ENCODE measurements around the gene ZNF296.

The ZNF296 gene

DNA sequence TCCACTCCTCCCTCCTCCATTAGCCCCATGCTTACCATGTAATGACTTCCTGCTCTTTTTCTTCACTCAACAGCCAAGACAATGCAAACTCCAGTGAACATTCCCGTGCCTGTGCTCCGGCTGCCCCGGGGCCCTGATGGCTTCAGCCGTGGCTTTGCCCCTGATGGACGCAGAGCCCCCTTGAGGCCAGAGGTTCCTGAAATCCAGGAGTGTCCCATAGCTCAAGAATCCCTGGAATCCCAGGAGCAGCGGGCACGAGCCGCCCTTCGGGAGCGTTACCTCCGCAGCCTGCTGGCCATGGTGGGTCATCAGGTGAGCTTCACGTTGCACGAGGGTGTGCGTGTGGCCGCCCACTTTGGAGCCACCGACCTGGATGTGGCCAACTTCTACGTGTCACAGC is 13.8 kb upstream of the ZNF296 start:
- no peaks in the 10 kb centered on the region for H3K9me3 ChIP-seq (ENCODE audit: low read length)
- peaks cover 23% of the 10 kb centered on the region for H3K4me1 ChIP-seq (ENCODE audit: insufficient read depth, low read length)
- H3K27me3 ChIP-seq (ENCODE audit: insufficient read depth, low read length) = no peaks in the 10 kb centered on the region
- no peak overlapping the region for H3K4me3 ChIP-seq (ENCODE audit: low read length)
- no peak overlapping the region for H2AFZ ChIP-seq (ENCODE audit: low read depth, low read length)
- peaks cover 27% of the 10 kb centered on the region for H3K36me3 ChIP-seq (ENCODE audit: insufficient read depth, low read length)

GRCh38 chr19:45087531-45087930 is 11.3 kb upstream of the ZNF296 start:
- Histone ChIP-seq H3K4me1 (ENCODE audit: insufficient read depth, low read length) (peaks cover 8% of the 10 kb centered on the region), H3K27me3 (ENCODE audit: insufficient read depth, low read length) (no peaks in the 10 kb centered on the region), H2AFZ (ENCODE audit: low read depth, low read length) (no peak overlapping the region)

GRCh38 chr19:45086480-45086879 is 10.2 kb upstream of the ZNF296 start:
- Histone ChIP-seq H3K4me1 (ENCODE audit: insufficient read depth, low read length) (peaks cover 8% of the 10 kb centered on the region), H3K4me3 (ENCODE audit: low read length) (no peak overlapping the region), H3K36me3 (ENCODE audit: insufficient read depth, low read length) (peaks cover 36% of the 10 kb centered on the region), H3K27me3 (ENCODE audit: insufficient read depth, low read length) (no peaks in the 10 kb centered on the region), H2AFZ (ENCODE audit: low read depth, low read length) (no peak overlapping the region), H3K9me3 (ENCODE audit: low read length) (no peaks in the 10 kb centered on the region)

More at GRCh38 chr19:45087531-45087930, 11.3 kb upstream of the ZNF296 start:
- Histone ChIP-seq H3K36me3 (ENCODE audit: insufficient read depth, low read length) (peaks cover 28% of the 10 kb centered on the region), H3K9me3 (ENCODE audit: low read length) (no peaks in the 10 kb centered on the region), H3K4me3 (ENCODE audit: low read length) (no peak overlapping the region)

DNA sequence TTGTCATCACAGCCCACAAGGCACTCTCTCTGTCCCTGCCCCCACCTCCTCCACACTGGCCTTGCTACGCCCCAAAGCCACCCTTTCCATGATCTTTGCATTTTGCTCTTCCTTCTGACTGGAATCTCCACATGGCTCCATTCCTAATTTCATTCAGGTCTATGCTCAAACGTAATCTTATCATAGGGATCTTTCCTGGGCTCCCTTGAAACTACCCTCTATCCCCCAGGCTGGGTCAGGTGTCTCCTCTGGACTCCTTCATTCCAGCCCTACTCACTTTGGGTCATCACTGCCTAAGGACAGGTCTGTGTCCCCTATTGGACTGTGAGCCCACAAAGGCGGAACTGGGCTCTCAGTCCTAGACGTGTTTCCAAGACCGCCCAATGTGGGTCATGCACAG is 5.9 kb upstream of the ZNF296 start:
- Histone ChIP-seq H3K9me3 (ENCODE audit: low read length) (no peaks in the 10 kb centered on the region), H3K4me3 (ENCODE audit: low read length) (no peak overlapping the region), H2AFZ (ENCODE audit: low read depth, low read length) (no peak overlapping the region), H3K4me1 (ENCODE audit: insufficient read depth, low read length) (peaks cover 22% of the 10 kb centered on the region), H3K36me3 (ENCODE audit: insufficient read depth, low read length) (peaks cover 20% of the 10 kb centered on the region), H3K27me3 (ENCODE audit: insufficient read depth, low read length) (no peaks in the 10 kb centered on the region)

GRCh38 chr19:45079911-45080370 is 3.7 kb upstream of the ZNF296 start:
- Histone ChIP-seq H3K36me3 (ENCODE audit: insufficient read depth, low read length) (peaks cover 9% of the 10 kb centered on the region), H3K27me3 (ENCODE audit: insufficient read depth, low read length) (peaks cover 4% of the 10 kb centered on the region)

GRCh38 chr19:45079063-45079910 is 3.0 kb upstream of the ZNF296 start, which contains the start of gene GEMIN7:
Gene GEMIN7 (plus strand): TSS chr19:45079260. CDS start chr19:45090115, 10,855 bp downstream.
- Histone ChIP-seq H3K27me3 (ENCODE audit: insufficient read depth, low read length) (peaks cover 4% of the 10 kb centered on the region), H2AFZ (ENCODE audit: low read depth, low read length) (peak within 1 kb of the TSS; percentile 91), H3K36me3 (ENCODE audit: insufficient read depth, low read length) (peaks cover 8% of the 10 kb centered on the region), H3K9me3 (ENCODE audit: low read length) (no peaks in the 10 kb centered on the region), H3K4me1 (ENCODE audit: insufficient read depth, low read length) (peaks cover 22% of the 10 kb centered on the region), H3K4me3 (ENCODE audit: low read length) (peak within 1 kb of the TSS; percentile 99)

More at GRCh38 chr19:45079911-45080370, 3.7 kb upstream of the ZNF296 start:
- Histone ChIP-seq H3K4me1 (ENCODE audit: insufficient read depth, low read length) (peaks cover 22% of the 10 kb centered on the region), H3K9me3 (ENCODE audit: low read length) (no peaks in the 10 kb centered on the region), H3K4me3 (ENCODE audit: low read length) (peak overlapping the region; percentile 99), H2AFZ (ENCODE audit: low read depth, low read length) (peak overlapping the region; percentile 91)

DNA sequence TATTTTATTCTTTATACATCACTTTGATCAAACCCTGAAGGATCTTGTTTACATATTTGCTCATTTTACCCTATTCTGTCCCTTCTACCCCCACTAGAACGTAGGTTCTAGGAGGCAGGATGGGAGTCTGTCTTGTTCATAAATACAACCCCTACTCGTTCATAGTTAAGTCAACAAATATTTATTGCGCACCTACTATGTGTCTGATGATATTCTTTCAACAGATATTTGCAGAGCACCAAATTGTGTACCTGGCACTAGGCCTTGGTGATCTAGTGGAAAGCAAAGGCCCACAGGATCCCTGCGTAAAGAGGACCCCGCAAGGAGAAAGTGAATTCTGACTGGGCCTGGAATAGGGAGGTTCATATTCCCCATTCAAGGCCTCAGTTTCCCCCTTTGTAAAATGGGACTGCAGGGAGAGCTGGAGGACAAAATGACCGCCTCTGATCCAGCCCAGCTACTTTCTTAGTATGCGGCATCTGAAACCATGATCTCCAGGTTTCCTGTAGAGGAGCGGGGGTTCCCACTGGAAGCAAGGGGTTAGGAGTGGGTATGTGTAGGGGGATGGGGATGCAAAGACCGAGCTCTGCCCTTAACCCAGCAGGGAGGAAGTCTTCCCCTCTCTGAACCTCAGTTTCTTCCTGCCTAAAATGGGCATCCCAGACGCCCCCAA is 2.2 kb upstream of the ZNF296 start:
- H2AFZ ChIP-seq (ENCODE audit: low read depth, low read length) = peak overlapping the region; percentile 91
- H3K27me3 ChIP-seq (ENCODE audit: insufficient read depth, low read length) = peaks cover 4% of the 10 kb centered on the region

GRCh38 chr19:45076851-45077730 is 813 bp upstream of the ZNF296 start:
- Histone ChIP-seq H3K4me3 (ENCODE audit: low read length) (no peak overlapping the region), H3K36me3 (ENCODE audit: insufficient read depth, low read length) (peaks cover 4% of the 10 kb centered on the region), H3K4me1 (ENCODE audit: insufficient read depth, low read length) (peaks cover 22% of the 10 kb centered on the region), H3K9me3 (ENCODE audit: low read length) (no peaks in the 10 kb centered on the region), H2AFZ (ENCODE audit: low read depth, low read length) (no peak overlapping the region), H3K27me3 (ENCODE audit: insufficient read depth, low read length) (peaks cover 4% of the 10 kb centered on the region)

More for the DNA sequence above, 2.2 kb upstream of the ZNF296 start:
- Histone ChIP-seq H3K4me3 (ENCODE audit: low read length) (peak overlapping the region; percentile 99), H3K9me3 (ENCODE audit: low read length) (no peaks in the 10 kb centered on the region), H3K4me1 (ENCODE audit: insufficient read depth, low read length) (peaks cover 22% of the 10 kb centered on the region), H3K36me3 (ENCODE audit: insufficient read depth, low read length) (peaks cover 8% of the 10 kb centered on the region)

DNA sequence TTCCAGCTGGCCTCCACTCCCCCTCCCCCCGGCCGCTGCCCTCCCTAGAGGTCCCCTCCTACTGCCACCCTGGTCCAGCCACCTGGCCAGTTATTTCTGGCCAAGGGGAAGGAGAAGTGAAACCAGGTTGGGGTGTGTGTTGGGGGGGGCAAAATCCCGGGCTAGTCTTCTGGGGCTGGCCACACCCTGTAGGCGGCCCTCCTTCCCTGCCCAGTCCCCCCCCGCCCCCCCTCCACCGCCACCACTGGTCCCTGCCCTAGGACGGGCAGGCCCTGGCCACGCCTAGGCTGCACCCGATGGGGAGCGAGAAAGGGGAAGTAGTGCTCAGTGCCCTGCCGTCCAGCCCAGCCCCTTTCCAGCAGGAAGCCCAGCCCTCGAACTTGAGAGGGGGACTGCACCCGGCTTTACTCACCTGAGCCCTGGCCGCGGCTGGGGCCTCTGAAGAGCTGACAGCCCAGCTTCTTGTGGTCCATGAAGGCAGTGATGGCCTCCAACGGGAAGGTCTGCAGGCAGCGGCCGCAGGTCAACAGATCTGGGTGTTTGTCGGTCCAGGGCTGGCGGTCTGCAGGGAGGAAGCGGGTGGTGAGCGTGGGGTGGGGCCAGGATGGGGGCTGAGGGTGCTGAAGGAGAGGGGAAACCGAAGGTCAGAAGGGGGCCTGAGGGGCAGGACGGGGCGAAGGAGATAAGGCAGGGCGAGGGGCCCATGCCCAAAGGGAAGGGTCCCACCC is 813 bp downstream of the ZNF296 start:
- H2AFZ ChIP-seq (ENCODE audit: low read depth, low read length) = no peak overlapping the region
- peaks cover 4% of the 10 kb centered on the region for H3K27me3 ChIP-seq (ENCODE audit: insufficient read depth, low read length)
- H3K9me3 ChIP-seq (ENCODE audit: low read length) = no peaks in the 10 kb centered on the region
- no peak overlapping the region for H3K4me3 ChIP-seq (ENCODE audit: low read length)
- peaks cover 16% of the 10 kb centered on the region for H3K4me1 ChIP-seq (ENCODE audit: insufficient read depth, low read length)
- peaks cover 11% of the 10 kb centered on the region for H3K36me3 ChIP-seq (ENCODE audit: insufficient read depth, low read length)

DNA sequence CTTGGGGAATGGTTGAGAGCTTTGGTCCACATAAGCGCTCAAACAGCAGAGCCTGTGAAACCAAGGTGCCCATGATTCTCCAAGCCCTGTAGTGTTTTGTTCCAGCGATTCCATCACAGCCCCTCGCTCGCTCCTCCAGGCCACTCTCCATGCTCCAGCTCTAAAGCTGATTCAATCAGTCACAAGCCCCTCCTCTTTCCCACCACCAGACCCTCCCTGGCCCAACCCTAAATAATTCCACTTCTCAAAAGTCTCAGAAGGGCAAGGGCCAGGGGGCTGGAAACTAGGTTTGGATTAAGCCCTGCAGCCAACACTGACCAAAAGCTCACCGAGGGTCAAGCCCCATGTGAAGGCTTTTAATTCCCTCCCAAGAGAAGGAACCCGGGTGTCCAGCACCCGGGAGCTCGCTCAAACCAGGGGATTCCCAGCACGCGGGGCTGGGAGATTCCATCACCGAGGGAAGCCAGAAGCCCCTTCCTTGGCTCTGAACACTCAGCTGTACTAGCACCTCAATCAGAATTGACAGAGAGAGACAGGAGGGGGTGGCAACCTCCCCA is 1.5 kb downstream of the ZNF296 start:
- Histone ChIP-seq H3K4me3 (ENCODE audit: low read length) (no peak overlapping the region), H3K4me1 (ENCODE audit: insufficient read depth, low read length) (peaks cover 10% of the 10 kb centered on the region)

DNA sequence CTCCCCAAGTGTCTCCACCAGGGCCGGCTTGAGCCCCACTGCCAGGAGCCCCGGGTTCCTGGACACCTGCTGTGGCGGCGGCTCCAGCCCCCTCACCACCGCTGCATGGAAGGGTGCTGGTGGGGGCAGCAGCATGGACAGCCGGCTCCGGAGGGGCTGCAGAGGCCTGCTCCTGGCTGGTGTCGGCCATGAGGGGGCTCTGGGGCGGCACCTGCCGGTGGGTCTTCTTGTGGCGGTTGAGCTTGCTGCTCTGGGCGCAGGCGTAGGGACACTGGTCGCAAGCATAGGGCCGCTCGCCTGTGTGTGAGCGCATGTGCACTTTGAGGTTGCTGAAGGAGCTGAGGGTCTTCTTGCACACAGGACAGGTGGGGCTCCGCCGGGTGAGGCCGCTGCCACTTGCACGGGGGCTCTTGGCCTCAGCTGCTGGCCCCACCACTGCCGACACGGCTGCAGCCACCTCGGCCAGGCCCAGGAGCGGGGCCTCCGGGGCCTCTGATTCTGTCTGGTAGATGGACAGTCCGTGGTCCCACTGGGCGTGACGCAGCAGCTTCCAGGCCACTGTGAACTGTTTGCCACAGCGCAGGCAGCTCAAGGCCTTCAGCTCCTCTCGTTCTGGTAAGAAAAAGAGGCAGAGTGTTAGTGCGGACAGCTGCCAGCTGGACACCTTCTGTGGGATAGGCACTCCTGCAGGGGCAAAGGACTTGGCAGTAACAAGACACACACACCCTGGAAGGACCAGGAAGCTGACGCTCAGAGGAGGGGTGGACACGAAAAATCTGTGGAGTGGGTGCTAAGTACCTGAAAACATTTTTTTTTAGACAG is 4.1 kb downstream of the ZNF296 start:
- H3K36me3 ChIP-seq (ENCODE audit: insufficient read depth, low read length) = peaks cover 35% of the 10 kb centered on the region
- H3K4me3 ChIP-seq (ENCODE audit: low read length) = no peak overlapping the region
- H3K9me3 ChIP-seq (ENCODE audit: low read length) = no peaks in the 10 kb centered on the region
- H3K4me1 ChIP-seq (ENCODE audit: insufficient read depth, low read length) = no peaks in the 10 kb centered on the region
- peaks cover 4% of the 10 kb centered on the region for H3K27me3 ChIP-seq (ENCODE audit: insufficient read depth, low read length)
- H2AFZ ChIP-seq (ENCODE audit: low read depth, low read length) = no peak overlapping the region

More for the DNA sequence above, 1.5 kb downstream of the ZNF296 start:
- Histone ChIP-seq H3K36me3 (ENCODE audit: insufficient read depth, low read length) (peaks cover 17% of the 10 kb centered on the region), H2AFZ (ENCODE audit: low read depth, low read length) (no peak overlapping the region), H3K27me3 (ENCODE audit: insufficient read depth, low read length) (peaks cover 4% of the 10 kb centered on the region), H3K9me3 (ENCODE audit: low read length) (no peaks in the 10 kb centered on the region)

All from neuron (in vitro differentiated cells).